ENCODE measurements around the gene KLK14.

DNA sequence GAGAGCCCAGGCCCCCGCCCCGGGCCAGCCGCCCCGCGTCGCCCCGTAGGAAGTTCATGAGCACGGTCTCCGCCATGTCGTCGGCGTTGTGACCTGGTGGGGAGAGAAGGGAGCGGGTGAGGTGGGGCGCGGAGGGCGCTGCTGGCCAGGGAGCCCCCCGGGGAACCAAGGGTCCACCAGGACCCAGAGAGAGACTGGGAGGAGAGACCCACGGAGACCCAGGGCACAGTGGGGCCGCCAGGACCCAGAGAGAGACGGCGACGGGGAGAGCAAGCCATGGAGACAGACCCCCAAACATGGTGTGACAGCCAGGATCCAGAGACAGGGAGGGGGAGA is 16.3 kb upstream of the KLK14 start:
- TF ChIP-seq, protein P1, sequence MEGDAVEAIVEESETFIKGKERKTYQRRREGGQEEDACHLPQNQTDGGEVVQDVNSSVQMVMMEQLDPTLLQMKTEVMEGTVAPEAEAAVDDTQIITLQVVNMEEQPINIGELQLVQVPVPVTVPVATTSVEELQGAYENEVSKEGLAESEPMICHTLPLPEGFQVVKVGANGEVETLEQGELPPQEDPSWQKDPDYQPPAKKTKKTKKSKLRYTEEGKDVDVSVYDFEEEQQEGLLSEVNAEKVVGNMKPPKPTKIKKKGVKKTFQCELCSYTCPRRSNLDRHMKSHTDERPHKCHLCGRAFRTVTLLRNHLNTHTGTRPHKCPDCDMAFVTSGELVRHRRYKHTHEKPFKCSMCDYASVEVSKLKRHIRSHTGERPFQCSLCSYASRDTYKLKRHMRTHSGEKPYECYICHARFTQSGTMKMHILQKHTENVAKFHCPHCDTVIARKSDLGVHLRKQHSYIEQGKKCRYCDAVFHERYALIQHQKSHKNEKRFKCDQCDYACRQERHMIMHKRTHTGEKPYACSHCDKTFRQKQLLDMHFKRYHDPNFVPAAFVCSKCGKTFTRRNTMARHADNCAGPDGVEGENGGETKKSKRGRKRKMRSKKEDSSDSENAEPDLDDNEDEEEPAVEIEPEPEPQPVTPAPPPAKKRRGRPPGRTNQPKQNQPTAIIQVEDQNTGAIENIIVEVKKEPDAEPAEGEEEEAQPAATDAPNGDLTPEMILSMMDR (IDR thresholded peaks at IDR 0.05) = no peak
- TF ChIP-seq POLR2A (IDR thresholded peaks at IDR 0.05) = no peak
